K562 (cell line): ENCODE data around the gene ATP6V1F. TPM values are rescaled to one million over a fixed set of nuclear protein-coding genes. Genes with fewer than 3 reads are reported as not detected.

Experiments used
- ATAC-seq: fragments of 200-7000 bp; cut with Tn5 transposase; 3 replicates; pipeline ENCODE4 v1.9.1; 2020; ENCODE audit warnings: moderate library complexity
- BruUV-seq: library from RNA; stranded (reverse); fragments of 400-500 nt; replicated peaks from 2 replicates; lab custom pipeline; 2021; lab: Mats Ljungman, UMichigan
- CTCF ChIA-PET: fragments of 300-600 bp; formaldehyde crosslinking; extraction: SDS; loops from one replicate; lab custom pipeline; 2021; ENCODE audit warnings: low intra/inter-chr PET ratio; lab: Yijun Ruan, JAX
- POLR2A ChIA-PET: fragments of 300-600, 350-650 bp; sonication (Branson Sonifier 250); formaldehyde crosslinking; extraction: SDS; loops from one replicate; lab custom pipeline; 2021; ENCODE audit warnings: antibody characterized with exemption, inconsistent platforms; lab: Yijun Ruan, JAX
- DNase-seq, 4 experiments: peaks; one replicate each; pipeline versions ENCODE4 v3.0.0 to v3.0.0-alpha.2; 2011 to 2018; ENCODE audit warnings: low spot score in 3 of 4, mixed read lengths in 3 of 4; ENCODE audit errors: extremely low read depth in 1 of 4
- FAIRE-seq: peaks from 2 replicates; lab custom pipeline; 2011; peaks lifted over from hg19 to GRCh38; lab: Jason Lieb, UNC
- H2AFZ ChIP-seq: 2 replicates; pipeline ENCODE4 v1.6.0; 2011; ENCODE audit warnings: low read depth, low read length, control low read depth, inconsistent platforms
- H3K27ac ChIP-seq: fragments of 200-600 bp; 3 replicates; pipeline ENCODE4 v1.8.0; 2011; ENCODE audit warnings: low read depth, mild to moderate bottlenecking, control low read depth, inconsistent platforms, low read length, moderate library complexity, mixed read lengths; ENCODE audit errors: extremely low read depth
- H3K27me3 ChIP-seq, 2 experiments: fragments of 300-600 bp in 1 of 2; 2 replicates in 1 of 2; 3 replicates in 1 of 2; pipeline versions ENCODE4 v1.6.0 to v1.8.0; 2011; ENCODE audit warnings: inconsistent platforms in 2 of 2, low read length in 2 of 2, mild to moderate bottlenecking in 1 of 2, mixed read lengths in 1 of 2, moderate library complexity in 1 of 2; ENCODE audit not compliant: control insufficient read depth in 2 of 2, insufficient read depth in 2 of 2
- H3K36me3 ChIP-seq: fragments of 300-600 bp; 3 replicates; pipeline ENCODE4 v1.8.0; 2011; ENCODE audit warnings: mild to moderate bottlenecking, low read length, inconsistent platforms; ENCODE audit not compliant: control insufficient read depth, insufficient read depth
- H3K4me1 ChIP-seq, 2 experiments: fragments of 200-600 bp in 1 of 2; replicated peaks in 1 of 2; 2 replicates in 1 of 2; 3 replicates in 1 of 2; pipeline versions ENCODE4 v1.5.1 to v1.8.0; 2011; ENCODE audit warnings: inconsistent platforms in 2 of 2, low read length in 2 of 2, mild to moderate bottlenecking in 1 of 2, mixed read lengths in 1 of 2, moderate library complexity in 1 of 2; ENCODE audit not compliant: control insufficient read depth in 2 of 2, insufficient read depth in 2 of 2
- H3K4me2 ChIP-seq: 2 replicates; pipeline ENCODE4 v1.6.1; 2011; ENCODE audit warnings: low read length, control low read depth, inconsistent platforms, mixed read lengths; ENCODE audit not compliant: insufficient read depth
- H3K4me3 ChIP-seq: fragments of 200-600 bp; sonication (generic), shearing (Covaris generic); 2 replicates; pipeline ENCODE4 v1.5.1; 2016; ENCODE audit warnings: control low read depth, inconsistent platforms
- H3K79me2 ChIP-seq: fragments of 200-600 bp; 3 replicates; pipeline ENCODE4 v1.8.0; 2011; ENCODE audit warnings: low read length, inconsistent platforms; ENCODE audit not compliant: control insufficient read depth, insufficient read depth
- H3K9ac ChIP-seq, 2 experiments: 2 replicates each; pipeline versions ENCODE4 v1.6.0 to v1.6.1; 2011; ENCODE audit warnings: low read depth in 2 of 2, low read length in 2 of 2, control low read depth in 1 of 2, inconsistent platforms in 1 of 2, mild to moderate bottlenecking in 1 of 2, mixed read lengths in 1 of 2; ENCODE audit not compliant: insufficient read depth in 1 of 2
- H3K9me1 ChIP-seq: one replicate; pipeline ENCODE4 v1.6.0; 2011; ENCODE audit warnings: inconsistent platforms, mild to moderate bottlenecking, low read length, moderate library complexity; ENCODE audit not compliant: control insufficient read depth, insufficient read depth
- H3K9me3 ChIP-seq: replicated peaks from 2 replicates; pipeline ENCODE4 v1.5.1; 2011; ENCODE audit warnings: low read depth, low read length, inconsistent platforms; ENCODE audit not compliant: control insufficient read depth, insufficient read depth
- H4K20me1 ChIP-seq: replicated peaks from 2 replicates; pipeline ENCODE4 v1.6.1; 2011; ENCODE audit warnings: low read length, inconsistent platforms, mixed read lengths; ENCODE audit not compliant: control insufficient read depth, insufficient read depth
- E2F3 ChIP-seq: fragments of 250-450 bp; sonication (Bioruptor Pico); IDR thresholded peaks from 2 replicates; pipeline ENCODE4 v1.4.0; 2020; ENCODE audit warnings: mild to moderate bottlenecking
- RHOXF2B ChIP-seq: fragments of 250-450 bp; sonication (Bioruptor Pico); conservative IDR thresholded peaks from 2 replicates; pipeline ENCODE4 v1.5.1; 2021
- WGBS: fragments of 100-300 bp; shearing (Covaris generic); methylation state at CpG from one replicate; pipeline ENCODE4 v1.1.6; 2016; ENCODE audit warnings: low coverage, mixed read lengths; ENCODE audit not compliant: insufficient coverage; ENCODE audit errors: missing lambda C conversion rate; 5-methylcytosine and 5-hydroxymethylcytosine counted together
- in situ Hi-C: fragments of 300-500 bp; cut with MboI; formaldehyde crosslinking; loops from 4 replicates; pipeline ENCODE4 v1.15.0; 2018; ENCODE audit warnings: inconsistent platforms, mixed read lengths
- intact Hi-C: fragments of 100-400 bp; cut with micrococcal nuclease; formaldehyde crosslinking; loops from 2 replicates; pipeline ENCODE4 v1.14.2; 2022
- polyA plus RNA-seq, 8 experiments: library from polyadenylated mRNA; depleted of rRNA in 4 of 8; stranded (reverse) in 5 of 8; unstranded in 3 of 8; fragments of >200 nt; fragmentation: Nextera tagmentation in 2 of 8; fragmentation: Illumina TruSeq in 1 of 8; extraction: Ambion mirVana in 2 of 8; extraction: Trizol in 1 of 8; gene quantifications; 2 replicates each; pipeline versions ENCODE4 v1.2.1 to v1.2.3, GENCODE V29; 2011 to 2014; ENCODE audit warnings: inconsistent platforms in 1 of 8, missing spikeins in 1 of 8
- total RNA-seq, 7 experiments: library from RNA; depleted of rRNA in 6 of 7; stranded (reverse); fragments of >200 nt in 6 of 7; fragmentation: Illumina TruSeq in 2 of 7; extraction: Trizol in 2 of 7; gene quantifications; 2 replicates each; pipeline versions ENCODE4 v1.2.1 to v1.2.3, GENCODE V29; 2011 to 2021; ENCODE audit warnings: low replicate concordance in 1 of 7

ATP6V1F gene
- total and polyA plus RNA-seq, 9 of the 15 experiments (the other 6 are each of a cell fraction or from before 2014, with no cell fraction given): 206 to 1,123 (median 542) TPM

GRCh38 chr7:128880791-128881457 is 18.3 kb downstream of the ATP6V1F start:
- Histone ChIP-seq H3K79me2 (no peaks in the 10 kb centered on the region), H3K9ac (peak overlapping the region in 1 of 2 experiments; percentile 38; a peak in 1 of 4 replicates), H3K36me3 (no peaks in the 10 kb centered on the region), H2AFZ (no peak overlapping the region), H3K27ac (no peak overlapping the region), H3K9me3 (no peaks in the 10 kb centered on the region; the same call in 1 of the 2 replicates), H3K4me2 (no peak overlapping the region), H3K9me1 (no peaks in the 10 kb centered on the region), H3K27me3 (peaks cover 0 to 8% of the 10 kb centered on the region in 2 experiments; a peak in 1 of 5 replicates), H4K20me1 (no peaks in the 10 kb centered on the region; the same call in 1 of the 2 replicates), H3K4me3 (no peak overlapping the region), H3K4me1 (peaks cover 0 to 54% of the 10 kb centered on the region in 2 experiments; a peak in 2 of 5 replicates)
- no peak for ATAC-seq
- in situ Hi-C loops (loop anchor here (5.0 kb wide), 2 partner anchors 204 to 269 kb away; no protein-coding TSS in a partner anchor), intact Hi-C loops (loop anchor here (1.0 to 5.0 kb wide), 6 partner anchors 21 to 454 kb away; partner anchors contain the start of genes CCDC136 and METTL2B)
- 27% methylated on average over 11 of the region's 11 CpGs for WGBS
- POLR2A ChIA-PET: interaction anchor here (0.5 to 2.1 kb wide), 5 partner anchors 16 to 407 kb away, joined by 3 to 9 read pairs (median 5); partner anchors contain the start of gene ATP6V1F
- CTCF ChIA-PET: interaction anchor here (0.9 to 4.9 kb wide), 9 partner anchors 17 to 453 kb away, joined by 3 to 50 read pairs (median 5); no protein-coding TSS in a partner anchor
- FAIRE-seq: no peak
- no TSS peak for BruUV-seq
- DNase-seq: no peak
- TF ChIP-seq RHOXF2B (CRISPR knock-in tag) (no peak), E2F3 (0 out of 2 replicates have a peak, but pooled peaks have one; percentile 18)
